ENCODE data around the gene SLC30A1.
"Not testable (repeated sequence)": the region's sequence is repeated elsewhere in the genome, so short reads cannot be mapped to it uniquely, and the experiment has no call there.

SLC30A1 gene

GRCh38 chr1:211547710-211548109 lies 31.3 kb downstream of the SLC30A1 start:
- no peak for DNase-seq
- ATAC-seq, result no peak

GRCh38 chr1:211546543-211546942 lies 32.4 kb downstream of the SLC30A1 start:
- DNase-seq, result no peak
- ATAC-seq, result no peak

GRCh38 chr1:211543025-211543424 lies 35.9 kb downstream of the SLC30A1 start:
- ATAC-seq, result no peak

GRCh38 chr1:211541720-211542477 lies 37.1 kb downstream of the SLC30A1 start:
- DNase-seq (no peak), ATAC-seq (no peak)

More at GRCh38 chr1:211543025-211543424, 35.9 kb downstream of the SLC30A1 start:
- DNase-seq, result no peak

GRCh38 chr1:211541278-211541677 lies 37.7 kb downstream of the SLC30A1 start:
- DNase-seq (no peak), ATAC-seq (no peak)

- ATAC-seq, DNase-seq: not testable (repeated sequence)
These were observed 38.1 kb downstream of the SLC30A1 start for GRCh38 chr1:211540824-211541223.

GRCh38 chr1:211538287-211538686 lies 40.7 kb downstream of the SLC30A1 start:
- ATAC-seq, result no peak
- no peak for DNase-seq

- no peak for ATAC-seq
- no peak for DNase-seq
These were observed 41.7 kb downstream of the SLC30A1 start for GRCh38 chr1:211537253-211537652.

GRCh38 chr1:211536606-211537005 lies 42.4 kb downstream of the SLC30A1 start:
- DNase-seq (no peak), ATAC-seq (no peak)

GRCh38 chr1:211535346-211535745 lies 43.6 kb downstream of the SLC30A1 start:
- ATAC-seq, result no peak
- DNase-seq, result no peak

- DNase-seq (no peak), ATAC-seq (no peak)
These were observed 44.2 kb downstream of the SLC30A1 start for GRCh38 chr1:211534545-211535291.

- no peak for DNase-seq
- ATAC-seq, result no peak
These were observed 46.9 kb downstream of the SLC30A1 start for GRCh38 chr1:211532088-211532444.

- DNase-seq (no peak), ATAC-seq (no peak)
These were observed 47.5 kb downstream of the SLC30A1 start for GRCh38 chr1:211531194-211532087.

- no peak for DNase-seq
- no peak for ATAC-seq
These were observed 48.9 kb downstream of the SLC30A1 start for GRCh38 chr1:211530102-211530501.

- ATAC-seq (no peak), DNase-seq (no peak)
These were observed 49.5 kb downstream of the SLC30A1 start for GRCh38 chr1:211529453-211529852.

GRCh38 chr1:211529011-211529410 lies 50.0 kb downstream of the SLC30A1 start:
- DNase-seq (no peak), ATAC-seq (no peak)

- no peak for ATAC-seq
- DNase-seq, result no peak
These were observed 51.1 kb downstream of the SLC30A1 start for GRCh38 chr1:211527888-211528287.

GRCh38 chr1:211527006-211527405 lies 52.0 kb downstream of the SLC30A1 start:
- ATAC-seq, result peak; percentile 62
- no peak for DNase-seq

- ATAC-seq (no peak), DNase-seq (no peak)
These were observed 52.9 kb downstream of the SLC30A1 start for GRCh38 chr1:211526101-211526500.

- DNase-seq (no peak), ATAC-seq (no peak)
These were observed 53.8 kb downstream of the SLC30A1 start for GRCh38 chr1:211525101-211525676.

- no peak for ATAC-seq
- DNase-seq, result no peak
These were observed 54.4 kb downstream of the SLC30A1 start for GRCh38 chr1:211524521-211524920.

GRCh38 chr1:211522804-211523203 lies 56.2 kb downstream of the SLC30A1 start:
- no peak for DNase-seq
- no peak for ATAC-seq
